Suprapubic skin (tissue), 4 donors: ENCODE data around the gene PDE3B. TPM values are rescaled to one million over a fixed set of nuclear protein-coding genes. Genes with fewer than 3 reads are reported as not detected.

Source experiments
- DNase-seq, 2 donors: peaks; one replicate each; pipeline ENCODE4 v3.0.0-alpha.2; 2019; ENCODE audit warnings: low spot score in 2 of 2
- H3K27ac ChIP-seq: fragments of 200-600 bp; sonication (generic); one replicate; pipeline ENCODE4 v1.5.1; 2019
- H3K27me3 ChIP-seq: fragments of 200-600 bp; sonication (generic); one replicate; pipeline ENCODE4 v1.5.1; 2019
- H3K36me3 ChIP-seq: fragments of 200-600 bp; sonication (generic); one replicate; pipeline ENCODE4 v1.5.1; 2019
- H3K4me1 ChIP-seq: fragments of 200-600 bp; sonication (generic); one replicate; pipeline ENCODE4 v1.5.1; 2019
- H3K4me3 ChIP-seq: fragments of 200-600 bp; sonication (generic); one replicate; pipeline ENCODE4 v1.5.1; 2019; ENCODE audit warnings: mild to moderate bottlenecking
- H3K9me3 ChIP-seq: fragments of 200-600 bp; sonication (generic); one replicate; pipeline ENCODE4 v1.5.1; 2019
- CTCF ChIP-seq, 2 donors: fragments of 200-600 bp in 1 of 2; fragments of 450-650 bp in 1 of 2; sonication (generic) in 1 of 2; IDR thresholded peaks; one replicate each; pipeline ENCODE4 v1.5.1; 2016 to 2019; ENCODE audit warnings: antibody characterized with exemption in 2 of 2, mild to moderate bottlenecking in 1 of 2, moderate library complexity in 1 of 2
- EP300 ChIP-seq: sonication (generic); formaldehyde crosslinking; IDR thresholded peaks from one replicate; pipeline ENCODE4 v1.6.1; 2017; ENCODE audit warnings: antibody characterized with exemption
- POLR2A ChIP-seq, 2 donors: fragments of 450-650 bp; IDR thresholded peaks; one replicate each; pipeline ENCODE4 v1.6.1; 2017; ENCODE audit warnings: antibody characterized with exemption in 2 of 2, mild to moderate bottlenecking in 2 of 2, moderate library complexity in 2 of 2
- POLR2AphosphoS5 ChIP-seq, 3 donors: sonication (generic); formaldehyde crosslinking; IDR thresholded peaks; one replicate each; pipeline ENCODE4 v1.6.1; 2017; ENCODE audit warnings: antibody characterized with exemption in 3 of 3
- WGBS: methylation state at CpG from one replicate; pipeline ENCODE4 v1.1.5; 2018; 5-methylcytosine and 5-hydroxymethylcytosine counted together
- total RNA-seq, 4 donors: library from RNA; depleted of rRNA; stranded (reverse); fragments of >200 nt; gene quantifications; one replicate each; pipeline ENCODE4 v1.1.0, GENCODE V29; 2016

PDE3B gene
- total RNA-seq, 4 donors from 2014 or later = 1.9 to 6.8 (median 2.7) TPM

- 92% methylated on average over 2 of the region's 2 CpGs for WGBS
- no peak for DNase-seq
- TF ChIP-seq CTCF (IDR thresholded peaks at IDR 0.05) (no peak), EP300 (no peak), POLR2A (IDR thresholded peaks at IDR 0.05) (no peak), POLR2AphosphoS5 (IDR thresholded peaks at IDR 0.05) (no peak)
These were observed 175.2 kb downstream of the PDE3B start for GRCh38 chr11:14818779-14819178.

GRCh38 chr11:14819596-14819995 is 176.0 kb downstream of the PDE3B start:
- H3K27me3 ChIP-seq = no peaks in the 10 kb centered on the region
- H3K9me3 ChIP-seq = no peaks in the 10 kb centered on the region
- H3K27ac ChIP-seq = no peak overlapping the region
- TF ChIP-seq POLR2A (IDR thresholded peaks at IDR 0.05) = no peak
- TF ChIP-seq POLR2AphosphoS5 (IDR thresholded peaks at IDR 0.05) = no peak
- no peak for TF ChIP-seq CTCF (IDR thresholded peaks at IDR 0.05)
- no peak for TF ChIP-seq EP300
- H3K4me1 ChIP-seq = no peaks in the 10 kb centered on the region
- DNase-seq = no peak
- no peaks in the 10 kb centered on the region for H3K36me3 ChIP-seq
- H3K4me3 ChIP-seq = no peak overlapping the region

More at GRCh38 chr11:14818779-14819178, 175.2 kb downstream of the PDE3B start:
- H3K9me3 ChIP-seq = no peaks in the 10 kb centered on the region
- H3K36me3 ChIP-seq = no peaks in the 10 kb centered on the region
- no peak overlapping the region for H3K27ac ChIP-seq
- H3K4me3 ChIP-seq = no peak overlapping the region
- no peaks in the 10 kb centered on the region for H3K27me3 ChIP-seq
- H3K4me1 ChIP-seq = no peaks in the 10 kb centered on the region

- H3K4me1 ChIP-seq = no peaks in the 10 kb centered on the region
- no peak overlapping the region for H3K27ac ChIP-seq
- TF ChIP-seq POLR2A (IDR thresholded peaks at IDR 0.05) (no peak), POLR2AphosphoS5 (IDR thresholded peaks at IDR 0.05) (no peak), EP300 (no peak), CTCF (IDR thresholded peaks at IDR 0.05) (no peak)
- H3K36me3 ChIP-seq = no peaks in the 10 kb centered on the region
- no peaks in the 10 kb centered on the region for H3K9me3 ChIP-seq
- H3K4me3 ChIP-seq = no peak overlapping the region
- no peaks in the 10 kb centered on the region for H3K27me3 ChIP-seq
- DNase-seq = no peak
These were observed 177.4 kb downstream of the PDE3B start for GRCh38 chr11:14821031-14821430.

GRCh38 chr11:14826600-14826999 is 183.0 kb downstream of the PDE3B start:
- no peak overlapping the region for H3K27ac ChIP-seq
- WGBS = 83% methylated on average over 2 of the region's 2 CpGs
- no peak for DNase-seq
- TF ChIP-seq CTCF (IDR thresholded peaks at IDR 0.05) (no peak), POLR2A (IDR thresholded peaks at IDR 0.05) (no peak), POLR2AphosphoS5 (IDR thresholded peaks at IDR 0.05) (no peak), EP300 (no peak)
- no peak overlapping the region for H3K4me3 ChIP-seq
- no peaks in the 10 kb centered on the region for H3K9me3 ChIP-seq
- no peaks in the 10 kb centered on the region for H3K36me3 ChIP-seq
- no peaks in the 10 kb centered on the region for H3K27me3 ChIP-seq
- no peaks in the 10 kb centered on the region for H3K4me1 ChIP-seq

- TF ChIP-seq POLR2A (IDR thresholded peaks at IDR 0.05) (no peak), CTCF (IDR thresholded peaks at IDR 0.05) (no peak), POLR2AphosphoS5 (IDR thresholded peaks at IDR 0.05) (no peak), EP300 (no peak)
- H3K4me3 ChIP-seq = no peak overlapping the region
- H3K36me3 ChIP-seq = no peaks in the 10 kb centered on the region
- DNase-seq = no peak
- no peaks in the 10 kb centered on the region for H3K27me3 ChIP-seq
- H3K4me1 ChIP-seq = no peaks in the 10 kb centered on the region
- H3K27ac ChIP-seq = no peak overlapping the region
- H3K9me3 ChIP-seq = no peaks in the 10 kb centered on the region
These were observed 192.2 kb downstream of the PDE3B start for GRCh38 chr11:14835496-14836492.
